A673 (cell line): Measurements from ENCODE around the gene GRHL3. TPM values are rescaled to one million over a fixed set of nuclear protein-coding genes. Genes with fewer than 3 reads are reported as not detected.

Experiments used
- BruUV-seq: library from RNA; stranded (reverse); fragments of 400-500 nt; replicated peaks from 2 replicates; lab custom pipeline; 2021; lab: Mats Ljungman, UMichigan
- CTCF ChIA-PET: fragments of 300-600 bp; sonication (Branson Sonifier 250); formaldehyde crosslinking; loops from one replicate; lab custom pipeline; 2022; ENCODE audit warnings: antibody characterized with exemption; lab: Charles Lee
- POLR2A ChIA-PET: fragments of 300-600 bp; sonication (Branson Sonifier 250); formaldehyde crosslinking; loops from one replicate; lab custom pipeline; 2022; ENCODE audit warnings: antibody characterized with exemption; ENCODE audit not compliant: low non-redundant PET; lab: Charles Lee
- DNase-seq: peaks from one replicate; pipeline ENCODE4 v3.0.0-alpha.2; 2015; ENCODE audit warnings: low spot score
- H3K27ac ChIP-seq: fragments of 200-600 bp; sonication (generic); 2 replicates; pipeline ENCODE4 v1.5.1; 2016; ENCODE audit warnings: mixed run types, low read depth, mild to moderate bottlenecking, mixed read lengths, antibody characterized with exemption, low read length; ENCODE audit not compliant: poor library complexity, severe bottlenecking
- H3K27me3 ChIP-seq: fragments of 200-600 bp; sonication (generic); replicated peaks from 2 replicates; pipeline ENCODE4 v1.6.1; 2017; ENCODE audit warnings: mixed run types, low read depth, mild to moderate bottlenecking, mixed read lengths, antibody characterized with exemption, low read length; ENCODE audit not compliant: insufficient read depth, poor library complexity
- H3K36me3 ChIP-seq: fragments of 200-600 bp; sonication (generic); 2 replicates; pipeline ENCODE4 v1.6.1; 2016; ENCODE audit warnings: mixed run types, mild to moderate bottlenecking, mixed read lengths, antibody characterized with exemption, low read length; ENCODE audit not compliant: insufficient read depth, poor library complexity, severe bottlenecking
- H3K4me1 ChIP-seq: fragments of 200-600 bp; sonication (generic); 2 replicates; pipeline ENCODE4 v1.6.1; 2017; ENCODE audit warnings: mixed run types, mild to moderate bottlenecking, mixed read lengths, antibody characterized with exemption, low read length; ENCODE audit not compliant: insufficient read depth, poor library complexity, severe bottlenecking
- H3K4me3 ChIP-seq: fragments of 200-600 bp; sonication (generic); 2 replicates; pipeline ENCODE4 v1.5.1; 2016; ENCODE audit warnings: low read depth, mixed run types, mild to moderate bottlenecking, mixed read lengths, low read length; ENCODE audit not compliant: poor library complexity, severe bottlenecking
- H3K9me3 ChIP-seq: fragments of 200-600 bp; sonication (generic); 2 replicates; pipeline ENCODE4 v1.6.1; 2016; ENCODE audit warnings: mixed run types, low read depth, mild to moderate bottlenecking, mixed read lengths, antibody characterized with exemption, low read length; ENCODE audit not compliant: poor library complexity, severe bottlenecking
- EZH2 ChIP-seq: fragments of 200-600 bp; sonication (generic); IDR thresholded peaks from 2 replicates; pipeline ENCODE4 v1.6.1; 2017; ENCODE audit warnings: borderline replicate concordance, low read depth, mild to moderate bottlenecking, mixed read lengths, antibody characterized with exemption, low read length; ENCODE audit not compliant: poor library complexity, severe bottlenecking
- intact Hi-C: fragments of 100-400 bp; cut with micrococcal nuclease; formaldehyde crosslinking; loops from one replicate; pipeline ENCODE4 v1.10.0; 2022; ENCODE audit not compliant: unreplicated experiment
- total RNA-seq: library from RNA; stranded (reverse); gene quantifications from 2 replicates; pipeline ENCODE4 v1.2.3, GENCODE V29; 2021
- TF ChIP-seq, protein P1 (sequence below): fragments of 300-800, 200-600 bp; sonication (generic); conservative IDR thresholded peaks from 2 replicates; pipeline ENCODE4 v1.5.1; 2017; ENCODE audit warnings: low read depth, mild to moderate bottlenecking, antibody characterized with exemption, low read length, moderate library complexity, mixed read lengths

GRHL3 gene
- total RNA-seq, 1 experiment from 2014 or later, result not detected

DNA sequence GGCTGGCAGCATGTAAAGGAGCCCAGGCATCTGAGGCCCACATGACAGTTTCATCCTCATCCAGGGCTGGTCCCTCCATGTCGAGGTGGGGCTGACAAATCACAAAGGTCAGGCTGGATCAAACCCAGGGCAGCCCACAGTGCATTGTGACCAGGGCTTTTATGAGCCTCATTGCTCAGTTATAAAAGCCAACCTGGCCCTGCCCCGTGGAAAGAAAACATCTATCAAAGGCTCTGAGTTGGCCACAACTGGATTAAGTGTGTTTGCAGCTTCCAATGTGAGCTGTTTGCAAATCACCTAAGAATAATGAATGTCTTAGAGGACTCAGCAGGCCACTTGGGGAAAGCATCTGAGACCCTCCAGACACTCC, 45.4 kb downstream of the GRHL3 start:
- POLR2A ChIA-PET, result interaction anchor here (0.6 kb wide), 1 partner anchor 101 kb away, joined by 4 read pairs; no protein-coding TSS in a partner anchor
- H3K9me3 ChIP-seq, result no peaks in the 10 kb centered on the region
- peaks cover 19% of the 10 kb centered on the region for H3K4me1 ChIP-seq
- no peaks in the 10 kb centered on the region for H3K36me3 ChIP-seq
- DNase-seq, result no peak
- BruUV-seq, result no TSS peak
- no peak overlapping the region for H3K27ac ChIP-seq
- H3K27me3 ChIP-seq, result no peaks in the 10 kb centered on the region
- H3K4me3 ChIP-seq, result no peak overlapping the region
- no peak for TF ChIP-seq EZH2
- TF ChIP-seq, protein P1, sequence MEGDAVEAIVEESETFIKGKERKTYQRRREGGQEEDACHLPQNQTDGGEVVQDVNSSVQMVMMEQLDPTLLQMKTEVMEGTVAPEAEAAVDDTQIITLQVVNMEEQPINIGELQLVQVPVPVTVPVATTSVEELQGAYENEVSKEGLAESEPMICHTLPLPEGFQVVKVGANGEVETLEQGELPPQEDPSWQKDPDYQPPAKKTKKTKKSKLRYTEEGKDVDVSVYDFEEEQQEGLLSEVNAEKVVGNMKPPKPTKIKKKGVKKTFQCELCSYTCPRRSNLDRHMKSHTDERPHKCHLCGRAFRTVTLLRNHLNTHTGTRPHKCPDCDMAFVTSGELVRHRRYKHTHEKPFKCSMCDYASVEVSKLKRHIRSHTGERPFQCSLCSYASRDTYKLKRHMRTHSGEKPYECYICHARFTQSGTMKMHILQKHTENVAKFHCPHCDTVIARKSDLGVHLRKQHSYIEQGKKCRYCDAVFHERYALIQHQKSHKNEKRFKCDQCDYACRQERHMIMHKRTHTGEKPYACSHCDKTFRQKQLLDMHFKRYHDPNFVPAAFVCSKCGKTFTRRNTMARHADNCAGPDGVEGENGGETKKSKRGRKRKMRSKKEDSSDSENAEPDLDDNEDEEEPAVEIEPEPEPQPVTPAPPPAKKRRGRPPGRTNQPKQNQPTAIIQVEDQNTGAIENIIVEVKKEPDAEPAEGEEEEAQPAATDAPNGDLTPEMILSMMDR, result no peak
- intact Hi-C loops, result no loop called here
- CTCF ChIA-PET, result no interaction called here

DNA sequence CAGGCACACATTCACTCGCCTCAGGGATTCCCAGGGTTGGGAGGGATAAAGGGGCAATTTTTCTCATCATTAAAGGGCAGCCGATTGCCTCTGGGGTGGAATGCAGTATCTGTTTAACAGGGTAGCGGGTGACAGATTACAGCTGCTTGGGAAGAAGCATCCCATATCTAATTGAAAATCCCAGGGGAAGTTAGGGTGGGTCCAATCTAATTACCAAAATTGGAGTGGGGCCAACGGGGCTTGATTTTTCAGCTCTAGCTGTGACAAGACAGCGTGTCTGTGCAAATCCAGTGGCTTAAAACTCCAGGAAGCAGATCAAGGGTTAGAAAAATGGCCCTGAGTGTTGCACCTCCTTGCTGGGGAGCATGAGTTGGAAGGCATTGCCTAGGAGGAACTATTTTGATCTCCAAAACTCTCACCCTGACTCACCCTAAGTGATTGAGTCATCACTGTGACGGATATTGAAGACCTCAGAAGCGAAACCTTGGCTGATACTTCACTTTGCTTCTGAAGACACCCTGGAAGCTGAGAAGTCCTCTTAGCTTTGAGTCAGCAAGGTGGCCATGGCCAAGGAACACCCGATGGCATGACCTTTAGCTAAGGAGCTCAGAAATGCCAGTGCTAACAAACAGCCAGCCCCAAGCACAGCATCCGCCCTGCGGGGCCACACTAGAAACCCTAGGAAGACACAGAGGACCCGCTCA, 46.0 kb downstream of the GRHL3 start:
- Histone ChIP-seq H3K9me3 (no peaks in the 10 kb centered on the region), H3K4me3 (no peak overlapping the region), H3K27ac (no peak overlapping the region), H3K27me3 (no peaks in the 10 kb centered on the region), H3K4me1 (peaks cover 19% of the 10 kb centered on the region), H3K36me3 (no peaks in the 10 kb centered on the region)
- intact Hi-C loops, result no loop called here
- peak; percentile 88 for DNase-seq
- ChIA-PET CTCF (no interaction called here), POLR2A (interaction anchor here (0.6 kb wide), 1 partner anchor 102 kb away, joined by 4 read pairs; no protein-coding TSS in a partner anchor)
- no TSS peak for BruUV-seq
- no peak for TF ChIP-seq EZH2
- TF ChIP-seq, protein P1, result no peak

DNA sequence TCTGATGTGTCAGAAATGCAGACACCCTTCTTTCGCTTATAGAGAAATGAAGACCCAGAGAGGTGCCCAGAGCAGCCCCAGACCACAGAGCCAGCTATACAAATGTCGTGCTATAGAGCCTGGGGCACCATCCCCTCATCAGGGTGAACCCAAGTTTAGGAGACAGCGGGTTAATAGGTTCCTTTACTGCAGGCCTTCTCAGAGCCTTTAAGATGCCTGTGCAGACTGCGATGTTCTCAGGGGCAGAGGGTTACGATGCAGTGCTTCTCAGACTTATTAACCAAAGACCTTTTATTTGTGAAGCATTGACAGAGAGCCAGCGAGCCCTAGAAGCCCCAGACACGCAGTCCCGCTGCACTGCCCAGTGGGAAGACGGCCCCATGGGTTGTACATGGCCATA, 47.5 kb downstream of the GRHL3 start:
- intact Hi-C loops, result no loop called here
- CTCF ChIA-PET, result no interaction called here
- no peaks in the 10 kb centered on the region for H3K9me3 ChIP-seq
- no peaks in the 10 kb centered on the region for H3K36me3 ChIP-seq
- no peaks in the 10 kb centered on the region for H3K27me3 ChIP-seq
- DNase-seq, result no peak
- TF ChIP-seq EZH2, result no peak
- TF ChIP-seq, protein P1, result no peak
- no peak overlapping the region for H3K4me3 ChIP-seq
- H3K27ac ChIP-seq, result no peak overlapping the region
- POLR2A ChIA-PET, result no interaction called here
- H3K4me1 ChIP-seq, result peaks cover 19% of the 10 kb centered on the region
- no TSS peak for BruUV-seq
